CD4-positive, alpha-beta T cell treated with Interleukin-17A for 4 hours (primary cell): Measurements from ENCODE around the gene CYP2W1.

Source experiments
- DNase-seq: peaks from one replicate; pipeline ENCODE4 v3.0.0-alpha.2; 2020; ENCODE audit warnings: mixed read lengths

Gene CYP2W1

GRCh38 chr7:966291-967069 is 16.5 kb upstream of the CYP2W1 start:
- no peak for DNase-seq

DNA sequence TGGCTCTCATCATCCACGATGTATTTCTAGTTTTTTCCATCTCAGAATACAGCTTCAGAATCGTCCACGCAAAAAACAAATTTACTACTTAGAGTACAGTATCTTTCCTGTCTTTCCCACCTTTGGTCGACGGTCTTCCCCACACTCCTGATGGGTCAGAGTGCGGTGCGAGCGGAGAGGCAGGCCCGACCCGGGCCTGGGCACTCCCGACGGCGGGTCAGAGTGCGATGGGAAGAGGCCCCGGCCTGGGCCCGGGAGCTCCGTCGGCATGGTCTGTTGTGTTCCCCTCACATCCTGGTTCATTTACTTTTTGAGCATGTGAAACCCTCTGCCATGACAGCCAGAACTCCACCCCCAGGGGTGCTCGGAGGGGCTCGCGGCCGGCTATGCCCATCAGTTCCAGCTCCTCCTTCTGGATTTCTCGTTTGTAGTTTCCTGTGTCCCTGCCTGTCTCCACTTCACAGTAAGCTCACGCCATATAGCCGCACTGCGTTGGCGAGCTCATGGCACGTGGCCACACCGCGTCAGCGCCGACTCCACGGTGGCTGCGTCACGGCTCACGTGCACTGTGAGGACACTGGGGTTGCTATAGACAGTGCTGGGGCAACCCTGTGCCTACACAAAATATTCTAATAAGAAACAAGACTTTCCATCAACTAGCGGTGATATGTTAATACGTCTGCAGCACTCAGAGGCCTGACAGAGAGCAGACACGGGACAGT is 15.5 kb upstream of the CYP2W1 start:
- DNase-seq = no peak

- no peak for DNase-seq
Observed at GRCh38 chr7:968205-969105, 14.5 kb upstream of the CYP2W1 start.

DNA sequence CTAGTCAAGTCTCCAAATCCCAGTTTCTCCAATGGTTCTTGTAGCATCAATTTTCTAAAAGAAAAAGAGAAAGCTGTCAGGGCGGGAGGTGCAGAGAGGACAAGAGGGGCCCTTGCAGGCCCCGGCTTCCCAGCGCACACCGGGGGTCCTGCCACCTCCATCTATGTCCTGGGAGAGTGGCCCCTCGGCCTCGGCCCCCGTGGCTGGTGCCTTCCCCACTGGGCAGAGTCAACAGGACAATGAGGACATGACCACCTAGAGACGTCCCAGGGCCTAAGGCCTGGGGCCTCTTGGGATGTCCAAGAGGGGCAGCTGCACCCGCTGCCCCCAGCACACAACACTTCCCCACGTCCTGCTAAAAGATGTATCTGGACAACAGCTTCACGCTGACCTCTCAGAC is 13.6 kb upstream of the CYP2W1 start:
- no peak for DNase-seq

DNA sequence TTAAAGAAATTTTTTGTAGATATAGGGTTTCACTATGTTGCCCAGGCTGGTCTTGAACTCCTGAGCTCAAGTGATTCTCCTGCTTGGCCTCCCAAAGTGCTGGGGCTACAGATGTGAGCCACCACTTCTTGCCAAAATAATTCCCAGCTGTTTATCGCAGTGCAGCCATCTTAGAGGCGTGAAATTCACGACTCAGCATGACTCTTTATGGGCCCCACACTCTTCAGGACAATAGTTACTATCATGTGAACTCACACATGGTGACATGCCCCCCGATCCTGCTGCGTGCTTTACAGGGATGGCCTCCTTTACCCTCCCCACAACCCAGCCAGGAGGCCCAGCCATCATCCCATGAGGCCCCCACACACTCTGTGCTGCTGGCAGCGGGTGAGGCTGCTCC is 12.2 kb upstream of the CYP2W1 start:
- no peak for DNase-seq

GRCh38 chr7:972110-972509 is 10.9 kb upstream of the CYP2W1 start:
- no peak for DNase-seq

GRCh38 chr7:972676-973309 is 10.2 kb upstream of the CYP2W1 start:
- DNase-seq = no peak

GRCh38 chr7:973312-973711 is 9.7 kb upstream of the CYP2W1 start:
- DNase-seq = no peak

- DNase-seq = no peak
Observed at GRCh38 chr7:974172-974571, 8.8 kb upstream of the CYP2W1 start.

DNA sequence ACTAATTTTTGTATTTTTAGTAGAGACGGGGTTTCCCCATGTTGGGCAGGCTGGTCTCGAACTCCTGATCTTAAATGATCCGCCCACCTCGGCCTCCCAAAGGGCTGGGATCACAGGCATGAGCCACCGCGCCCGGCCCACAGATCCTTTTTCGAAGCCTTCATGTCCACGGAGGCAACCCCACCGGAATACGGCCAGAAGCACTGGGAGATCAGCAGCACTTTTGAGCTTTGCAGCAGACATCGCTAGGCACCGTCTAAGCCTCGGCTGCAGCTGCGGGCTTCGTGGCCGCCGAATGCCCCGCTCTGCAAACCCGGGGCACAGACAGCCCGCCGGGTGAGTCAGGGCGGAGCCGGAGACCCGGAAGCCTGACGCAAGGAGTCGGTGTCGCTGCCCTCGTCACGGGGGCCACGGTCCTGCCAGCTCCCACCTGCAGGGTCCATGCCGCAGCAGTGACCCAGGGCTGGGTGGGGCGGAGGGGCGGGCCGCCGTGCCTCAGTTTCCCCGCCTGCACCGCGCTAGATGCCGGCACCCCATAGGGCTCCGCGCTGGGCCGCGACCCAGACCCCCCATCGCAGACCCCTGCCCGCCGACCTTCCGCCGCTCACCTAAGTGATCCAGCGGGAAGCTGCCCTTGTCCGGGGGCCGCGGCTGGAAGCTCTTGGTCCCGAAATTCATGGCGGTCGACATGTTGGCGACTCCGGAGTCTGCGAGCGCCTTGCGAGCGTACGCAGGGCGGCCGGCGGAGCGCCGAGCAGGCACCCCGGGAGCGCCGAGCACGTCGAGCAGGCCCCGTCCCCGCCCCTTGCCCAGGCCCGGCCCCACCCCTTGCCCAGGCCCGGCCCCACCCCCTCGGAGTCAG is 7.9 kb upstream of the CYP2W1 start, which contains the start of gene COX19:
Gene COX19, minus strand, starts transcription at position 730 of the 862 bp plus-strand sequence. Its CDS starts 40 bp downstream, at position 690.
- DNase-seq = peak; percentile 93

DNA sequence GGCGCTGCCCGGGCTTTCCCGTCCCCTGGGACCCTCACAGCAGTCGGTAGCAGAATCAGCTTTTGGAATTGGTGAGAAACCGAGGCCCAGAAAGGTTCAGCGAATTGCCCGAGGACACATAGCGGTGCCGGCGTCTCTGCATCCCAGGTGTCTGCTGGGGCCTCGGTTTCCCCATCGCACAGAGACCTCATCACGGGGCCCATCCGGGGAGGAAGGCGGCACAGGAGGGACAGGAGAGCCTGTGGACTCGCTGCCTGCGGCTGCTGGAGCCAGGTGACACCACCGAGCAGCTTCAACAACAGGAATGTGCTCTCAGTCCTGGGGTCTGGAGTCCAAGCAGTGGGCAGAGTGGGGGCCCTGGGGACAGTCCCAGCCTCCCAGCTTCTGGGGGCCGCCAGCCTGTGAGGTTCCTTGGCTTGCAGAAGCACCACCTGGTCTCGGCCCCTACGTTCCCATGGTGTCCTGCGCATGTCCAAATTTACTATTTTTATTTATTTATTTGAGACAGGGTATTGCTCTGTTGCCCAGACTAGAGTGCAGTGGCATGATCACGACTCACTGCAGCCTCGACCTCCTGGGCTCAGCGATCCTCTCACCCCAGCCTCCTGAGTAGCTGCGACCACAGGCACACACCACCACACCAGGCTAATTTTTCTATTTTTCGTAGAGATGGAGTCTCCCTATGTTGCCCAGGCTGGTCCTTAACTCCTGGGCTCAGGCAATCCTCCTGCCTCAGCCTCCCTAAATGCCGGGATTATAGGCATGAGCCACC is 7.1 kb upstream of the CYP2W1 start:
- DNase-seq = no peak

DNA sequence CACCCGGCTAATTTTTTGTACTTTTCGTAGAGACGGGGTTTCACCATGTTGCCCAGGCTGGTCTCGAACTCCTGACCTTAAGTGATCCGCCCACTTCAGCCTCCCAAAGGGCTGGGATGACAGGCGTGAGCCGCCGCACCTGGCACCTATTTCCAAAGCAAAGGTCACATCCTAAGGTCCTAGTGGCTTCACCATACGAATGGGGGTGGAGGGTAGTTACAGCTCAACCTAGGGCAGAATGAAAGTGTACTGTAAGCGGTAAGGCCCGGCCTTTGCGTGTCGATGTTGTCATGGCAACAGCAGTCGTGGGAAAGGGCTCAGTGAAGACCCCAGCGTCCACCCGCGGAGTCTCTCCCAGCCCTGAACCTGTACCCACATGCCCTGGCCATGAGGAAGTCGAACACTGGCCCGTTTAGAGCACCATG is 6.1 kb upstream of the CYP2W1 start:
- DNase-seq = no peak

DNA sequence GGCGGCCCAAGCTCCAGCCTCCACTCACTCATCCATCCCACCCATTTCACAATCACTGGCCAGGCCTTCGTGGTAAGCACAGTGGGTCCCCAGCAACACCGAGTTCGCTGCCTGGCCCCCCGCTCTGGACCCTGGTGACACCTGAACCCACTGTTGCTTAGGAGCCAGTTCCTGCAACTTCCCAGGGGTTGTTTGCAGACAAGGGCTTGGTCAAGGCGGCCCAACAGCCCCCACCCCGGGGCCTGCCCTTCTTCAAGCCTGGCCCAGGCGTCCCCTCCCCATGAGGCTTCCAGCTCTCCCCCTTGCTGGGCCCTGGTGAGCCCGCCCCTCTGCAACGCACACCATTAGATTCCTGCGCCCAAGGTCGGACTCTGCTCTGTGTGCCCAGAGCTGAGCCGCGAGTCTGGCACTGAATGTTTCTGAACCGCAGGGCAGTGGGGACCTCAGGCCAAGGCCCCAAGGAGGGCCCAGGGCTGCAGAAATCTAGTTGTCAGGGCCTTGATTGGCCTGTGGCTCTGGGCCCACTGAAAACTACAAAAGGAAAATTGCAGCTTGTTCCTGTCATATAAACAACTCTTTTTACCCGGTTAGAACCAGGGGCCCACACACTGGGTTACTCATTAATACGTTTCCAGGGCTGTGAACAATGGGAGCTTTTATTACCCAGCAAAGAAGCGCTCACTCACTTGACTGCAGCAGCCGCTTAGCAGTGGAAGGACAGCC is 5.5 kb upstream of the CYP2W1 start:
- DNase-seq = no peak

- DNase-seq = no peak
Observed at GRCh38 chr7:978049-978346, 5.0 kb upstream of the CYP2W1 start.

DNA sequence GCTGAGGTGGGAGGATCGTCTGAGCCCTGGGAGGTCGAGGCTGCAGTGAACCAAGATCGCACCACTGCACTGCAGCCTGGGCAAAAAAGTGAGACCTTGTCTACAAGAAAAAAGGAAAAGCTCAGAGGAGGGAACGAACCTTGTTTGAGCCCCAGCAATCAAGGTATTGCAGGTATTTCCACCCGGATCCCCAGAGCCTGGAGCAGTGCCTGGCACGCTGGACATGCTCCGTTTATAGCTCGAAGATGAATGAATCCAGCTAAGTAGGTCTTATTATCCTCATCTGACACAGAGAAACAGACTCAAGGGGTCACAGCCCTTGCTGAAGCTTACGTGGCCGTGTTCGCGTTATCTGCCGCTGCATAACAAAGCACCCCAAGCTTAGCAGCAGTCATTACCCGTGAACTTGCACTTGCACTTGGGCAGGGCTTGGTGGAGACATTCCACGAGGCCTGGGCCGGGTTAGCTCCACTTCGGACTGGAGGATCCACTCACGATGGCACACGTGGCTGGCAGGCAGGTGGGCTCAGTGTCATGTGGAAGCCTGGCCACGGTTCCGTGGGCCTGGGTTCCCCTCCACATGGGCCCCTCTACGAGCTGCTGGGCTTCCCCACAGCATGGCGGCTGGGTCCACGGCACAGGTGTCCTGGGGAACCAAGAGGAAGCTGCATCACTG is 4.4 kb upstream of the CYP2W1 start:
- no peak for DNase-seq

DNA sequence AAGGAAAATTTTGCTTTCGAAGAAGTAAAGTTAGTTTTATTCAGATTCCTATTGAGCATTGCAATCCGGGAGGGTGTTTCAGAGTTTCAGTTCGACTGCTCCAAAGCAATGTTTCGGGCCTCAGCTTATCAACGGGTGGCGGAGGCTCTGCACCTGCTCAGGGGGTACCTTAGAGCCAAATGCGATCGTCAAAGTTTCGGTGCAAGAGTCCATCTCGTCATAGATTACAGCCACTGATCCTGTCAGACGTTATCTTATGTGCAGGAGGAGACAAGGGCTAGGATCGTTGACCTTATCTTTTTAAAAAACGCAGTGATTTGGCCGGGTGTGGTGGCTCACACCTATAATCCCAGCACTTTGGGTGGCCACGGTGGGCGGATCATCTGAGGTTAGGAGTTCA is 3.8 kb upstream of the CYP2W1 start:
- no peak for DNase-seq

GRCh38 chr7:979886-980571 is 3.0 kb upstream of the CYP2W1 start:
- DNase-seq = no peak

DNA sequence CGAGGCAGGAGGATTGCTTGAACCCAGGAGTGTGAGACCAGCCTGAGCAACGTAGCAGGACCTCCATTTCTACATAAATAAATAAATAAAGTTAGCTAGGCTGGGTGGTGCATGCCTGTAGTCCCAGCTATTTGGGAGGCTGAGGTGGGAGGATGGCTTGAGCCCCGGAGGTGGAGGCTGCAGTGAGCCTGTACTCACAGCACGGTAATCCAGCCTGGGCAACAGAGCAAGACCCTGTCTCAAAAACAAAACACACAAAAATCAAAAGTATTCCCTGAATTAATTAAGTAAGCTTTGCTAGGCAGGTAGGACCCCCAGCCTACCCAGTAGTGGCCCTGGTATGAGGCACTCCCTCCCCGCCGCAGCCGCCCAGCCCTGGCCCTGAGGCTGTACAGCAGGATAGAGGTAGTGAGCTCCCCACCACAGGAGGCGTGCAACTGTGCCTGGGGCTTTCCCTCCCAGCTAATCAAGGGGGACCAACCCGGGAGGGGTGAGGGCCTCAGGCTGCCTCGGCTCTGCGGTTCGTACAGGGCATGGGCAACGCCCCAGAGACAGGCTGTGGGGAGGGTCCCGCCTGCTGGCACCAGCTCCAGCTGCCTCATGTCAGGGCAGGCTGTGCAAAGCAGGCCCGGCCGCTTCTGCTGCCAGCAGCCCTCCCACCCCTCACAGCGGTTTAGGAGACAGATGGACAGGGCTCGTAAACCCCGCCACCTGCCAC is 1.0 kb upstream of the CYP2W1 start:
- no peak for DNase-seq
